ENCODE measurements around the gene WDR81.
"Not testable (repeated sequence)": the region's sequence is repeated elsewhere in the genome, so short reads cannot be mapped to it uniquely, and the experiment has no call there.

WDR81 gene

GRCh38 chr17:1730326-1731193, 6.1 kb downstream of the WDR81 start:
- DNase-seq (ENCODE audit: low read depth in 2 of 2, low spot score in 1 of 2) = no peak

- DNase-seq (ENCODE audit: low read depth in 2 of 2, low spot score in 1 of 2) = no peak
These were observed 6.6 kb downstream of the WDR81 start for GRCh38 chr17:1731194-1731506.

GRCh38 chr17:1732241-1732832, 7.8 kb downstream of the WDR81 start:
- no peak for DNase-seq (ENCODE audit: low read depth in 2 of 2, low spot score in 1 of 2)

GRCh38 chr17:1732833-1733321, 8.4 kb downstream of the WDR81 start:
- no peak for DNase-seq (ENCODE audit: low read depth in 2 of 2, low spot score in 1 of 2)

GRCh38 chr17:1733759-1734158, 9.3 kb downstream of the WDR81 start:
- DNase-seq (ENCODE audit: low read depth in 2 of 2, low spot score in 1 of 2) = no peak

- DNase-seq (ENCODE audit: low read depth in 2 of 2, low spot score in 1 of 2) = no peak
These were observed 10.9 kb downstream of the WDR81 start for GRCh38 chr17:1735418-1735817.

- no peak for DNase-seq (ENCODE audit: low read depth in 2 of 2, low spot score in 1 of 2)
These were observed 11.4 kb downstream of the WDR81 start for GRCh38 chr17:1735834-1736347.

GRCh38 chr17:1736348-1737281, 12.1 kb downstream of the WDR81 start:
- DNase-seq (ENCODE audit: low read depth in 2 of 2, low spot score in 1 of 2) = no peak

GRCh38 chr17:1737531-1738291, 13.2 kb downstream of the WDR81 start:
- no peak for DNase-seq (ENCODE audit: low read depth in 2 of 2, low spot score in 1 of 2)

- DNase-seq (ENCODE audit: low read depth in 2 of 2, low spot score in 1 of 2) = not testable (repeated sequence)
These were observed 17.4 kb downstream of the WDR81 start for GRCh38 chr17:1741899-1742298.

GRCh38 chr17:1742371-1743087, 18.0 kb downstream of the WDR81 start, which contains the start of gene SERPINF2:
Gene SERPINF2, plus strand, starts transcription at chr17:1742871. Its CDS starts 2,125 bp downstream, at chr17:1744996.
- no peak for DNase-seq (ENCODE audit: low read depth in 2 of 2, low spot score in 1 of 2)

- DNase-seq (ENCODE audit: low read depth in 2 of 2, low spot score in 1 of 2) = no peak
These were observed 18.6 kb downstream of the WDR81 start for GRCh38 chr17:1743088-1743439.

GRCh38 chr17:1744551-1745512, 20.3 kb downstream of the WDR81 start:
- no peak for DNase-seq (ENCODE audit: low read depth in 2 of 2, low spot score in 1 of 2)

GRCh38 chr17:1745513-1746020, 21.1 kb downstream of the WDR81 start:
- DNase-seq (ENCODE audit: low read depth in 2 of 2, low spot score in 1 of 2) = no peak

- no peak for DNase-seq (ENCODE audit: low read depth in 2 of 2, low spot score in 1 of 2)
These were observed 22.6 kb downstream of the WDR81 start for GRCh38 chr17:1746975-1747543.

- DNase-seq (ENCODE audit: low read depth in 2 of 2, low spot score in 1 of 2) = no peak
These were observed 26.1 kb downstream of the WDR81 start for GRCh38 chr17:1750628-1751027.

GRCh38 chr17:1752425-1753262, 28.1 kb downstream of the WDR81 start:
- no peak for DNase-seq (ENCODE audit: low read depth in 2 of 2, low spot score in 1 of 2)
